ENCODE measurements around the gene XXYLT1. TPM values are rescaled to one million over a fixed set of nuclear protein-coding genes. Genes with fewer than 3 reads are reported as not detected.

The XXYLT1 gene
- total and polyA plus RNA-seq, 3 experiments from 2014 or later, result 7.9 to 10.5 (median 8.3) TPM

DNA sequence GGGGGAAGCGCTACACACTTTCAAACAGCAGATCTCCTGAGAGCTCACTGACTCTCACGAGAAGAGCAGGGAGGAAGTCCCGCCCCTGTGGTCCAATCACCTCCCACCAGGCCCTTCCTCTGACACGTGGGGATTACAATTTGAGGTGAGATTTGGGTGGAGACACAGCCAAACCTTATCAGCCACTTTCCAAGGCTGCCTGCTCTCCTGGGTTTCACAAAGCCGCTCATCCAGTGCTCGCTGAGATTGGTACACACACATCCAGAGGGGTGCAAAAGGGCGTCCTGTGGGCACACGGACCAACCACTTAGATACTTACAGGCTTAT, 23.1 kb downstream of the XXYLT1 start:
- Histone ChIP-seq H3K4me1 (ENCODE audit: insufficient read depth, low read length) (peaks cover 4% of the 10 kb centered on the region), H3K4me3 (ENCODE audit: low read length) (no peak overlapping the region), H3K27ac (ENCODE audit: low read depth, low read length) (no peak overlapping the region), H3K36me3 (ENCODE audit: insufficient read depth, low read length) (no peaks in the 10 kb centered on the region), H3K9me3 (ENCODE audit: low read length) (no peaks in the 10 kb centered on the region), H3K27me3 (ENCODE audit: insufficient read depth, low read length, poor library complexity, severe bottlenecking) (no peaks in the 10 kb centered on the region)
- no peak for DNase-seq
- ChIA-PET CTCF (interaction anchor here (1.6 to 1.9 kb wide), 2 partner anchors 9 to 565 kb away, joined by 3 to 6 read pairs; no protein-coding TSS in a partner anchor), POLR2A (no interaction called here)
- peaks cover 15 to 23% (median 21%) of the 10 kb centered on the region in 3 donors for H3K4me1 Mint-ChIP-seq
- H3K4me3 Mint-ChIP-seq, result no peak overlapping the region
- no peaks in the 10 kb centered on the region for H3K27me3 Mint-ChIP-seq
- H3K9me3 Mint-ChIP-seq, result no peaks in the 10 kb centered on the region
- H3K36me3 Mint-ChIP-seq, result peaks cover 8 to 10% (median 8%) of the 10 kb centered on the region in 3 donors
- H3K27ac Mint-ChIP-seq, result no peak overlapping the region

DNA sequence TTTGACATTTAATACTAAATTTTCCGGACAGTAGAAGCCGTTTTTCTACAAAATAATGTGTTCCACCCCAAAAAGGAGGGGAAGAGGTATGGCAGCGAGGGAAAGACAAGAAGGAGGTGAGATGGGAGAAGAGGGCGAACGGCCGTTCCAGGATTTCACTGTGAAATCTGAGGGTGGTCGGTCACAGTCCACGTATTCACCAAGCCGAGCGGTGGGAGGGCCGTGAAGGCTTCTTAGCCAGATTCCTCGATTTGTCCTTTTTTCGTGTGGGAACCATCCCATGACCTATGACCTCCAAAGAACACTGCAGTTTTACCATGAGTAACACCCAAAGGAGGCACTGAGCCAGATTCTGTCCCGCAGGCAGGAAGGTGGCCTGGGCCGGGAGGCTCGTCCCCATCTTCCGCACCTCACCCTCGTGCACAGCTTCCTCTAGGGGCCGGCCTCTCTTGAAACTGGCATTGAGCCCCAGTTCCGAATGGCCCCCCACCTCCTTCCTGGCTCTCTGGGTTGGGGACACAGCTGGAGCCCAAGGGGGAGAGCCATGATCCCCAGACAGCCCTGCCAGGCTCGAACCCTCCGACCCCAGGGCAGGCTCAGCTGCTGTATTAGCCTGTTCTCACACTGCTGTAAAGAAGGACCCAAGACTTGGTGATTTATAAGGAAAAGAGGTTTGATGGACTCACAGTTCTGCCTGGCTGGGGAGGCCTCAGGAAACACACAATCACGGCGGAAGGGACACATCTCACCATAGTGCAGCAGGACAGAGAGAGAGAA, 23.7 kb downstream of the XXYLT1 start:
- H3K27ac Mint-ChIP-seq, result no peak overlapping the region
- H3K4me1 ChIP-seq (ENCODE audit: insufficient read depth, low read length), result peaks cover 4% of the 10 kb centered on the region
- peaks cover 9 to 10% (median 9%) of the 10 kb centered on the region in 3 donors for H3K36me3 Mint-ChIP-seq
- POLR2A ChIA-PET, result no interaction called here
- no peaks in the 10 kb centered on the region for H3K9me3 Mint-ChIP-seq
- H3K27me3 ChIP-seq (ENCODE audit: insufficient read depth, low read length, poor library complexity, severe bottlenecking), result no peaks in the 10 kb centered on the region
- peaks cover 10 to 18% (median 17%) of the 10 kb centered on the region in 3 donors for H3K4me1 Mint-ChIP-seq
- H3K4me3 ChIP-seq (ENCODE audit: low read length), result no peak overlapping the region
- no peak overlapping the region for H3K4me3 Mint-ChIP-seq
- H3K27me3 Mint-ChIP-seq, result no peaks in the 10 kb centered on the region
- H3K9me3 ChIP-seq (ENCODE audit: low read length), result no peaks in the 10 kb centered on the region
- no peak for DNase-seq
- H3K27ac ChIP-seq (ENCODE audit: low read depth, low read length), result no peak overlapping the region
- CTCF ChIA-PET, result interaction anchor here (1.6 to 1.9 kb wide), 2 partner anchors 10 to 564 kb away, joined by 3 to 6 read pairs; no protein-coding TSS in a partner anchor
- no peaks in the 10 kb centered on the region for H3K36me3 ChIP-seq (ENCODE audit: insufficient read depth, low read length)

DNA sequence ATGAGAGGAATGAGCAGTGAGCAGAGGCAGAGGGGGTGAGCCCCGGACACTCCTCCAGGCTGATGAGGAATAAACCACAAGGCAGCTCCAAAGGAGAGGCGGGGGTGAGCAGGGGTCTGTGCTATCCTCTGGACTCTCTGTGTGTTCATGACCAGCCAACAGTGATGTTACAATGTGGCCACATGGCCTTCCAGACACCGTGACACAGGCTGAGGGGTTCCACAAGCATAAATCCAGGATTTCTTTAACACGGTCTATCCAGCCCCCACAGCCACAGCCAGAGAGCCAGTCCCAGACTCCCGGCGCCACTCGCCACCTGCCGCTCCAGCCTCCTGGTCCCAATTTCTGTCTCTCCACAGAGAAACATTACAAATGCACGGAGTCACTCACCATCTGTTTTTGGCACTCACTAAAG, 24.4 kb downstream of the XXYLT1 start:
- H3K4me1 Mint-ChIP-seq, result peaks cover 11 to 13% (median 12%) of the 10 kb centered on the region in 3 donors
- H3K4me3 ChIP-seq (ENCODE audit: low read length), result no peak overlapping the region
- H3K4me1 ChIP-seq (ENCODE audit: insufficient read depth, low read length), result peaks cover 4% of the 10 kb centered on the region
- H3K9me3 ChIP-seq (ENCODE audit: low read length), result no peaks in the 10 kb centered on the region
- peaks cover 9 to 13% (median 10%) of the 10 kb centered on the region in 3 donors for H3K36me3 Mint-ChIP-seq
- DNase-seq, result no peak
- H3K27me3 Mint-ChIP-seq, result no peaks in the 10 kb centered on the region
- no peak overlapping the region for H3K27ac Mint-ChIP-seq
- H3K4me3 Mint-ChIP-seq, result no peak overlapping the region
- H3K9me3 Mint-ChIP-seq, result no peaks in the 10 kb centered on the region
- no peak overlapping the region for H3K27ac ChIP-seq (ENCODE audit: low read depth, low read length)
- H3K27me3 ChIP-seq (ENCODE audit: insufficient read depth, low read length, poor library complexity, severe bottlenecking), result no peaks in the 10 kb centered on the region
- ChIA-PET POLR2A (no interaction called here), CTCF (no interaction called here)
- H3K36me3 ChIP-seq (ENCODE audit: insufficient read depth, low read length), result no peaks in the 10 kb centered on the region

DNA sequence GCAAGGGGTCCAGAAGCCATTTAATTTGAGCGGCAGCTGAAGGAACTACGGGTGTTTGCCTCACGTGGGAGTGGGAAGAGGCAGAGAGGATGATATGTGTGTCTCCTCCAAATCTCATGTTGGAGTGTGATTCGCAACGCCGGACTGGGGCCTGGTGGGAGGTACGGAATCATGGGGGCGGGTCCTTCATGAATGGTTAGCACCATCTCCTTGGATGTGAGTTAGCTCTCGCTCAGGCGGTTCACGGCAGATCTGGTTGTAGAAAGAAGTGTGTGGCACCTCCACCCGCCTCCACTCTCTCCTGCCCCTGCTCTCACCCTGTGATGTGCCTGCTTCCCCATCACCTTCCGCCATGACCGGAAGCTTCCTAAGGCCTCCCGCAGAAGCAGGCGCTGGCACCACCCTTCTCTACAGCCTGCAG, 25.4 kb downstream of the XXYLT1 start:
- Mint-ChIP-seq H3K27me3 (no peaks in the 10 kb centered on the region), H3K9me3 (no peaks in the 10 kb centered on the region), H3K27ac (peak overlapping the region in 2 of 8 donors; percentile 5 to 45), H3K4me3 (no peak overlapping the region), H3K36me3 (peaks cover 10 to 16% (median 12%) of the 10 kb centered on the region in 3 donors), H3K4me1 (peaks cover 6 to 10% (median 9%) of the 10 kb centered on the region in 3 donors)
- no peaks in the 10 kb centered on the region for H3K27me3 ChIP-seq (ENCODE audit: insufficient read depth, low read length, poor library complexity, severe bottlenecking)
- DNase-seq, result no peak
- H3K9me3 ChIP-seq (ENCODE audit: low read length), result no peaks in the 10 kb centered on the region
- H3K27ac ChIP-seq (ENCODE audit: low read depth, low read length), result no peak overlapping the region
- H3K4me3 ChIP-seq (ENCODE audit: low read length), result no peak overlapping the region
- H3K4me1 ChIP-seq (ENCODE audit: insufficient read depth, low read length), result no peaks in the 10 kb centered on the region
- H3K36me3 ChIP-seq (ENCODE audit: insufficient read depth, low read length), result no peaks in the 10 kb centered on the region
- CTCF ChIA-PET, result no interaction called here
- POLR2A ChIA-PET, result no interaction called here

DNA sequence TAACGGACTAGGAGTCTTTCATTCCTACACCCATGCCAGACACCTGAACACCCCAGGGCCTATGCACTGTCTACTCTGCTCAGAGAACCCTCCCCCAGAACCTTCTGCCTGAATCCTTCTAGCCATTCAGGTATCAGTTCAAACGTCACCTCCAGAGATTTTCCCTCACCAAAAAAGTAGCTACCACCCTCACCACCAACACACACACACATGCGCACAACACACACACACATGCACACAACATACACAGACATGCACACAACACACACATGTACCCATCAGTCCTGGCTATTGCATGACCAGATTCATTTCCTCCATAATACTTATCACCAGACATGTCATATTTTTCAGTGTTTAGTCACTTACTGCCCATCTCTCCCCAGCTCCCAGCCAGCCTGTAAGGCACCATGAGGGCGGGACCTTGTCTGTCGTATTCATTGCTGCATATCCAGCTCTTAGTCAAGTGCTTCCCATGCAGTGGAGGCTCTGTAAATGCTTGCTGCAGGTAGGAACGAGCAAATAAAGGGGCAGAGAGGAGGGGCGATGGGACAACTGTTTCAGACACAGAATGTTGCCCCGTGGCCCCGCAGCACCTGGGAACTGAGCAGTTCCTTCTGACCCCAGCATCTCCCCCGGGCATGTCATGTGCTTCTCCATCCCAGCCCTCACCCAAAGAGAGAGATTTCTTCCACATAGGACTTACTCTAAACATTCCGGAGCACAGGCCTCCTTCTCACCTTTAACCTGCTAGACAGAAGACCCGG, 29.2 kb downstream of the XXYLT1 start:
- no peaks in the 10 kb centered on the region for H3K36me3 ChIP-seq (ENCODE audit: insufficient read depth, low read length)
- POLR2A ChIA-PET, result no interaction called here
- H3K9me3 Mint-ChIP-seq, result peaks cover 0 to 7% (median 3%) of the 10 kb centered on the region in 5 donors
- H3K4me1 Mint-ChIP-seq, result peaks cover 0 to 15% (median 14%) of the 10 kb centered on the region in 3 donors
- no peak overlapping the region for H3K4me3 ChIP-seq (ENCODE audit: low read length)
- no peak overlapping the region for H3K4me3 Mint-ChIP-seq
- H3K36me3 Mint-ChIP-seq, result peaks cover 10 to 30% (median 10%) of the 10 kb centered on the region in 3 donors
- no peaks in the 10 kb centered on the region for H3K27me3 ChIP-seq (ENCODE audit: insufficient read depth, low read length, poor library complexity, severe bottlenecking)
- H3K4me1 ChIP-seq (ENCODE audit: insufficient read depth, low read length), result no peaks in the 10 kb centered on the region
- CTCF ChIA-PET, result no interaction called here
- no peaks in the 10 kb centered on the region for H3K27me3 Mint-ChIP-seq
- H3K27ac ChIP-seq (ENCODE audit: low read depth, low read length), result no peak overlapping the region
- DNase-seq, result no peak
- H3K27ac Mint-ChIP-seq, result no peak overlapping the region
- H3K9me3 ChIP-seq (ENCODE audit: low read length), result no peaks in the 10 kb centered on the region

DNA sequence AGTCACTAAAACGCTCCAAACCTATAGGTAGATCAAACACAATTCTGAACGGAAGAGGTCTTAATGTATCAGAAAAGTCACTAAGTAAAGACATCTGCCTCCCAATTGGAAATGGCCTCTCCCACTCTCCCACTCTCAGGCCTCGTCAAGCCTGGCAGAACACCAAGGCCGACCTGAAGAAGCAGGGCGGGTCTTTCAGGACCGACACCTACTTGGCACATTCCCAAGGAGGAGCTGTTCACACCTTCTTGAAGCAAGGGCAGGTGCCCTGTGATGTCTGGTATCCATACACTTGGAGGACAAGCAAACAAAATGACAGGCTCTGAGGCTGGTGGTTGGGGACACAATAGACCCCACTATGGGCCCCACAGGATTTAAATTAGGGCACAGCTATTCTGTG, 30.0 kb downstream of the XXYLT1 start:
- no peak for DNase-seq
- Mint-ChIP-seq H3K9me3 (peaks cover 0 to 7% (median 3%) of the 10 kb centered on the region in 5 donors), H3K4me3 (no peak overlapping the region), H3K4me1 (peaks cover 0 to 15% (median 14%) of the 10 kb centered on the region in 3 donors), H3K27ac (peak overlapping the region in 1 of 8 donors; percentile 22), H3K36me3 (peaks cover 7 to 25% (median 8%) of the 10 kb centered on the region in 3 donors), H3K27me3 (no peaks in the 10 kb centered on the region)
- Histone ChIP-seq H3K9me3 (ENCODE audit: low read length) (no peaks in the 10 kb centered on the region), H3K4me3 (ENCODE audit: low read length) (no peak overlapping the region), H3K27me3 (ENCODE audit: insufficient read depth, low read length, poor library complexity, severe bottlenecking) (no peaks in the 10 kb centered on the region), H3K27ac (ENCODE audit: low read depth, low read length) (no peak overlapping the region), H3K4me1 (ENCODE audit: insufficient read depth, low read length) (no peaks in the 10 kb centered on the region), H3K36me3 (ENCODE audit: insufficient read depth, low read length) (no peaks in the 10 kb centered on the region)
- ChIA-PET CTCF (interaction anchor here (0.7 kb wide), 1 partner anchor 30 kb away, joined by 3 read pairs; the partner anchor contains the start of gene XXYLT1), POLR2A (no interaction called here)

DNA sequence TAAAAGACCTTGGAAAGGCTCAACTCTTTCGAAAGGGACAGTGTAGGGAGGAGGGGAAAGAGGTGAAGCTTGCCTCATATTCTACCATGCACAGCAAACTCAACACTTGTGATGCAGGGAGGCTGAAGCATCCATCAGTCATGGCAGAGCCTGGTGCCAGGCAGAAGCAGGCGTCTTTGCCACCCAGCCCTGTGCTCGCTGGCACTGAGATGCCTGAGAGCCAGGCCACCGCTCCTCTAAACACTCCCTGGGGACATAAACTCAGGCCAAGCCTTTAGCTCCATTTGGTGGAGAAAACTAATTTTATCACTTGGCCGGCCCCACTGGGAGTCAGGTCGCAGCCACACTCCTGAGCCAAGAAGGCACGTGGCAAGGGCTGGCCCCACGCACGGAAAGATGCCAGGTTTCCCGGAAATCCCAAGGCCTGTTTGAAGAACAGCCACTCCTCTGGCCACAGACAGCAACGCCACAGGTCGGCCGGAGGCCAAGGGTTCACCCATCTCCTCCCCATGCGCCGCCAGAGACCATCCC, 30.7 kb downstream of the XXYLT1 start:
- no peaks in the 10 kb centered on the region for H3K36me3 ChIP-seq (ENCODE audit: insufficient read depth, low read length)
- ChIA-PET CTCF (interaction anchor here (0.7 kb wide), 1 partner anchor 31 kb away, joined by 3 read pairs; the partner anchor contains the start of gene XXYLT1), POLR2A (no interaction called here)
- no peaks in the 10 kb centered on the region for H3K9me3 ChIP-seq (ENCODE audit: low read length)
- no peak overlapping the region for H3K27ac Mint-ChIP-seq
- no peak overlapping the region for H3K27ac ChIP-seq (ENCODE audit: low read depth, low read length)
- H3K4me1 ChIP-seq (ENCODE audit: insufficient read depth, low read length), result no peaks in the 10 kb centered on the region
- no peak for DNase-seq
- no peaks in the 10 kb centered on the region for H3K27me3 Mint-ChIP-seq
- peaks cover 3 to 25% (median 10%) of the 10 kb centered on the region in 3 donors for H3K36me3 Mint-ChIP-seq
- no peak overlapping the region for H3K4me3 Mint-ChIP-seq
- no peaks in the 10 kb centered on the region for H3K27me3 ChIP-seq (ENCODE audit: insufficient read depth, low read length, poor library complexity, severe bottlenecking)
- peaks cover 0 to 7% (median 3%) of the 10 kb centered on the region in 5 donors for H3K9me3 Mint-ChIP-seq
- H3K4me3 ChIP-seq (ENCODE audit: low read length), result no peak overlapping the region
- peaks cover 0 to 15% (median 14%) of the 10 kb centered on the region in 3 donors for H3K4me1 Mint-ChIP-seq

DNA sequence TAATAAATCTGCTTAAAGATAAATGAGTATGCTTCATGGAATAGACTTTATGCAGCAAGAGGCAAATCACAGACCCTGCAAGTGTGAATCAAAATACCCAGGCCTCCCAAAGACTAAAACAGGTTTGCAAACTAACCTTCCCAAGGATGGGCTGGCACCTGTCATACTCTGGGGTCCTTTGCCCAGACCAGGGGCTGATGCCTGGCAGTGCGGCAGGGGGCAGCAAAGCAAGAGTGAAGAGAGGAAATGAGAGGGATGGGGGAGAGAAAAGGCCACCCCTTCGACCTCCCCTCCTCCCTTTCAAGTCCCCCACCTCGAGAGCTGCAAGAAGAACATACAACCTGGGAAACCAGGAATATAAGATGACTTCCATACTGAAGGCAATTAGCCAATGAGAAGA, 31.8 kb downstream of the XXYLT1 start:
- Mint-ChIP-seq H3K4me3 (no peak overlapping the region), H3K36me3 (peaks cover 3 to 31% (median 10%) of the 10 kb centered on the region in 3 donors), H3K27ac (no peak overlapping the region), H3K9me3 (peaks cover 0 to 7% (median 3%) of the 10 kb centered on the region in 5 donors), H3K4me1 (peaks cover 0 to 15% (median 14%) of the 10 kb centered on the region in 3 donors), H3K27me3 (no peaks in the 10 kb centered on the region)
- Histone ChIP-seq H3K27ac (ENCODE audit: low read depth, low read length) (no peak overlapping the region), H3K4me3 (ENCODE audit: low read length) (no peak overlapping the region), H3K9me3 (ENCODE audit: low read length) (no peaks in the 10 kb centered on the region), H3K27me3 (ENCODE audit: insufficient read depth, low read length, poor library complexity, severe bottlenecking) (no peaks in the 10 kb centered on the region), H3K36me3 (ENCODE audit: insufficient read depth, low read length) (no peaks in the 10 kb centered on the region), H3K4me1 (ENCODE audit: insufficient read depth, low read length) (no peaks in the 10 kb centered on the region)
- DNase-seq, result no peak
- CTCF ChIA-PET, result no interaction called here
- POLR2A ChIA-PET, result no interaction called here
